Caco-2 (cell line): ENCODE results near the gene TTI1. TPM values are rescaled to one million over a fixed set of nuclear protein-coding genes. Genes with fewer than 3 reads are reported as not detected.

Experiments
- BruUV-seq: library from RNA; stranded (reverse); fragments of 400-500 nt; replicated peaks from 2 replicates; lab custom pipeline; 2021; lab: Mats Ljungman, UMichigan
- CTCF ChIA-PET: fragments of 300-600 bp; sonication (Branson Sonifier 250); formaldehyde crosslinking; loops from one replicate; lab custom pipeline; 2022; ENCODE audit warnings: antibody characterized with exemption; lab: Charles Lee
- POLR2A ChIA-PET: fragments of 300-600 bp; sonication (Branson Sonifier 250); formaldehyde crosslinking; loops from one replicate; lab custom pipeline; 2022; ENCODE audit warnings: antibody characterized with exemption; lab: Charles Lee
- DNase-seq, 2 experiments: peaks; one replicate each; pipeline versions ENCODE4 v3.0.0 to v3.0.0-alpha.2; 2020 to 2022
- H3K27me3 ChIP-seq: replicated peaks from 2 replicates; pipeline ENCODE4 v1.6.0; 2011; ENCODE audit warnings: low read length; ENCODE audit not compliant: control insufficient read depth, insufficient read depth
- H3K36me3 ChIP-seq: 2 replicates; pipeline ENCODE4 v1.5.1; 2011; ENCODE audit warnings: low read length; ENCODE audit not compliant: control insufficient read depth, insufficient read depth
- H3K4me1 ChIP-seq: fragments of 250-450 bp; sonication (Bioruptor Pico); 2 replicates; pipeline ENCODE4 v1.5.1; 2020; ENCODE audit warnings: mild to moderate bottlenecking
- H3K4me3 ChIP-seq: 2 replicates; pipeline ENCODE4 v1.5.1; 2011; ENCODE audit warnings: low read depth, mild to moderate bottlenecking, control low read depth, low read length
- H3K9me3 ChIP-seq: fragments of 250-450 bp; sonication (Bioruptor Pico); 2 replicates; pipeline ENCODE4 v1.5.1; 2020; ENCODE audit warnings: mild to moderate bottlenecking, moderate library complexity
- H3K27ac Mint-ChIP-seq: one replicate; pipeline ENCODE4 v1.8.0; 2022; ENCODE audit warnings: mixed read lengths; ENCODE audit not compliant: unreplicated experiment
- H3K27me3 Mint-ChIP-seq: one replicate; pipeline ENCODE4 v1.8.0; 2022; ENCODE audit warnings: mixed read lengths; ENCODE audit not compliant: insufficient read depth, unreplicated experiment
- H3K36me3 Mint-ChIP-seq: one replicate; pipeline ENCODE4 v1.8.0; 2022; ENCODE audit warnings: mild to moderate bottlenecking, mixed read lengths; ENCODE audit not compliant: insufficient read depth, unreplicated experiment
- H3K4me1 Mint-ChIP-seq: one replicate; pipeline ENCODE4 v1.8.0; 2022; ENCODE audit warnings: low read depth, mixed read lengths; ENCODE audit not compliant: unreplicated experiment
- H3K4me3 Mint-ChIP-seq: one replicate; pipeline ENCODE4 v1.8.0; 2022; ENCODE audit warnings: mild to moderate bottlenecking, moderate library complexity, mixed read lengths; ENCODE audit not compliant: unreplicated experiment
- H3K9me3 Mint-ChIP-seq: one replicate; pipeline ENCODE4 v1.8.0; 2022; ENCODE audit warnings: mixed read lengths; ENCODE audit not compliant: unreplicated experiment
- CTCF ChIP-seq, 2 experiments: fragments of 200-600 bp in 1 of 2; IDR thresholded peaks; 1 replicate in 1 of 2; 2 replicates in 1 of 2; pipeline versions ENCODE4 v1.5.1 to v1.8.0; 2011 to 2022; ENCODE audit warnings: antibody characterized with exemption in 1 of 2, control low read depth in 1 of 2, inconsistent platforms in 1 of 2, low read depth in 1 of 2, low read length in 1 of 2, mild to moderate bottlenecking in 1 of 2, moderate library complexity in 1 of 2; ENCODE audit not compliant: insufficient read depth in 1 of 2, severe bottlenecking in 1 of 2, unreplicated experiment in 1 of 2
- intact Hi-C: fragments of 100-400 bp; cut with micrococcal nuclease; formaldehyde crosslinking; loops from one replicate; pipeline ENCODE4 v1.10.0; 2022; ENCODE audit not compliant: unreplicated experiment
- total RNA-seq: library from RNA; stranded (reverse); gene quantifications from 2 replicates; pipeline ENCODE4 v1.2.3, GENCODE V29; 2022

The TTI1 gene
- total RNA-seq, 1 experiment from 2014 or later = 59.2 TPM

GRCh38 chr20:37937686-37938085 lies 95.6 kb downstream of the TTI1 start:
- ChIA-PET CTCF (no interaction called here), POLR2A (no interaction called here)
- Mint-ChIP-seq H3K9me3 (no peaks in the 10 kb centered on the region), H3K27me3 (peaks cover 3% of the 10 kb centered on the region), H3K4me1 (no peaks in the 10 kb centered on the region), H3K27ac (no peak overlapping the region), H3K4me3 (no peak overlapping the region), H3K36me3 (no peaks in the 10 kb centered on the region)
- intact Hi-C loops = no loop called here
- Histone ChIP-seq H3K27me3 (no peaks in the 10 kb centered on the region), H3K9me3 (no peaks in the 10 kb centered on the region), H3K4me3 (no peak overlapping the region), H3K4me1 (0 out of 2 replicates have a peak, but pooled peaks cover 3% of the 10 kb centered on the region), H3K36me3 (no peaks in the 10 kb centered on the region)
- no TSS peak for BruUV-seq
- no peak for TF ChIP-seq CTCF (IDR thresholded peaks at IDR 0.05; ENCODE audit: insufficient read depth in 1 of 2, low read depth in 1 of 2, low read length in 1 of 2, severe bottlenecking in 1 of 2, unreplicated experiment in 1 of 2)
- DNase-seq = peak in 1 of 2 experiments; percentile 34

DNA sequence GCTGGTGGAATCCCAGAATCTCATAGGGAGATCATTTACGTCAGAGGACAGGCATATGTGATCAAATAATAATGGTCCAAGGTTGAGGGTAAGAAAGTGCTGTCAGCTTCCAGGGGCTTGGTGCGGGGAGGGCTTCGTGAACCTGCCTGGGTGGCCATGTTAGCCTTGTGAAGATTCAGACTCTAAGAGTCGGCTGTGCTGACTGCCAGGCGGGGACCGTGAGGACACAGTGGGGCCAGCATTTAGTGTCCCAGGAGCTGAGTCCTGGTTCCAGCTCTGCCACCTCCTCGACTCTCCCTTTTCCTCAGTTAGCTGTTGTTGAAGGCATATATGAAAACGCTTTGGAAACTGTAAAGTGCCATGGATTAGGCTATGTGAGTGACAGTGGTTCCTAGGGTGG lies 96.8 kb downstream of the TTI1 start:
- CTCF ChIA-PET = no interaction called here
- Mint-ChIP-seq H3K36me3 (no peaks in the 10 kb centered on the region), H3K9me3 (no peaks in the 10 kb centered on the region), H3K27ac (no peak overlapping the region), H3K4me3 (no peak overlapping the region), H3K4me1 (no peaks in the 10 kb centered on the region), H3K27me3 (peaks cover 5% of the 10 kb centered on the region)
- no TSS peak for BruUV-seq
- POLR2A ChIA-PET = interaction anchor here (0.5 kb wide), 1 partner anchor 22 kb away, joined by 3 read pairs; no protein-coding TSS in a partner anchor
- Histone ChIP-seq H3K27me3 (no peaks in the 10 kb centered on the region), H3K36me3 (no peaks in the 10 kb centered on the region), H3K4me1 (0 out of 2 replicates have a peak, but pooled peaks cover 4% of the 10 kb centered on the region), H3K4me3 (no peak overlapping the region), H3K9me3 (no peaks in the 10 kb centered on the region)
- no peak for TF ChIP-seq CTCF (IDR thresholded peaks at IDR 0.05; ENCODE audit: insufficient read depth in 1 of 2, low read depth in 1 of 2, low read length in 1 of 2, severe bottlenecking in 1 of 2, unreplicated experiment in 1 of 2)
- intact Hi-C loops = no loop called here
- DNase-seq = no peak

- Histone ChIP-seq H3K4me3 (no peak overlapping the region), H3K36me3 (no peaks in the 10 kb centered on the region), H3K9me3 (no peaks in the 10 kb centered on the region), H3K4me1 (0 out of 2 replicates have a peak, but pooled peaks cover 4% of the 10 kb centered on the region), H3K27me3 (no peaks in the 10 kb centered on the region)
- no peak for TF ChIP-seq CTCF (IDR thresholded peaks at IDR 0.05; ENCODE audit: insufficient read depth in 1 of 2, low read depth in 1 of 2, low read length in 1 of 2, severe bottlenecking in 1 of 2, unreplicated experiment in 1 of 2)
- intact Hi-C loops = no loop called here
- DNase-seq = no peak
- POLR2A ChIA-PET = no interaction called here
- Mint-ChIP-seq H3K4me1 (no peaks in the 10 kb centered on the region), H3K27ac (no peak overlapping the region), H3K9me3 (no peaks in the 10 kb centered on the region), H3K36me3 (no peaks in the 10 kb centered on the region), H3K27me3 (peaks cover 5% of the 10 kb centered on the region), H3K4me3 (no peak overlapping the region)
- no TSS peak for BruUV-seq
- CTCF ChIA-PET = no interaction called here
These were observed 97.2 kb downstream of the TTI1 start for GRCh38 chr20:37936041-37936440.
